ENCODE data around the gene LDLRAD4.

The LDLRAD4 gene

DNA sequence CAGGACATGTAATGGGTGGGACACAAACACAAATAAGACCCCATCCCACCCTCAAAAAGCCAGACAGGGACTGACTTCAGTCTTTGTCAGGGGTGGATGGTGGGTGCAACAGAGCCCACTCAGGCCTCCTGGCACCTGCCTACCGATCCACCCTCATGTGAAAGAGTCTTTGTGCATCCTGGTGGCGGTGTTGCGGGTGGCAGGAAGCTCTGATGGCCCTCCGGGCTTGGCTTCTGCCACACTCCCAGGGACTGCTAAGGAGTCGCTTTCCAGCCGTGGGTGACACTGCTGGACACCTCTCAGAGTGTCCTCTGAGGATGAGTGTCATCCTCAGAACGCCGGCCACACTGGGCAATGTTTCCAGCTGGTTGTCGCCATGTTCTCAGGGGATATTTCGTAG lies 92.6 kb downstream of the LDLRAD4 start:
- intact Hi-C loops (cut with DNase I): no loop called here
- peak in 1 of 42 donors; percentile 7 for DNase-seq

DNA sequence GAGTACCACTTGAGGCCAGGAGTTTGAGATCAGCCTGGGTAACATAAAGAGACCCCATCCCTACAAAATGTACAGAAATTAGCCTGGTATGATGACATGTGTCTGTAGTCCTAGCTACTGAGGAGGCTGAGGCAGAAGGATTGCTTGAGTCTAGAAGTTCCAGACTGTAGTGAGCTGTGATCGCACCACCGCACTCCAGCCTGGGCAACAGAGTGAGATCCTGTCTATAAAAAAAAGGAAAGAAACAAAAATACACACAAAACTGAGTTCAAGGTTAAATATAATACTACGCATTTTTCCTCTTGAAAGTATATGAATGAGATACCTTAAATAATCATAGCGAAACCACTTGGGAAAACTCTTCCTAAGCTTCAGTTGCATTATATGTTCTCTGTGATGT lies 94.0 kb downstream of the LDLRAD4 start:
- DNase-seq: peak in 1 of 42 donors; percentile 2
- intact Hi-C loops (cut with DNase I): no loop called here

DNA sequence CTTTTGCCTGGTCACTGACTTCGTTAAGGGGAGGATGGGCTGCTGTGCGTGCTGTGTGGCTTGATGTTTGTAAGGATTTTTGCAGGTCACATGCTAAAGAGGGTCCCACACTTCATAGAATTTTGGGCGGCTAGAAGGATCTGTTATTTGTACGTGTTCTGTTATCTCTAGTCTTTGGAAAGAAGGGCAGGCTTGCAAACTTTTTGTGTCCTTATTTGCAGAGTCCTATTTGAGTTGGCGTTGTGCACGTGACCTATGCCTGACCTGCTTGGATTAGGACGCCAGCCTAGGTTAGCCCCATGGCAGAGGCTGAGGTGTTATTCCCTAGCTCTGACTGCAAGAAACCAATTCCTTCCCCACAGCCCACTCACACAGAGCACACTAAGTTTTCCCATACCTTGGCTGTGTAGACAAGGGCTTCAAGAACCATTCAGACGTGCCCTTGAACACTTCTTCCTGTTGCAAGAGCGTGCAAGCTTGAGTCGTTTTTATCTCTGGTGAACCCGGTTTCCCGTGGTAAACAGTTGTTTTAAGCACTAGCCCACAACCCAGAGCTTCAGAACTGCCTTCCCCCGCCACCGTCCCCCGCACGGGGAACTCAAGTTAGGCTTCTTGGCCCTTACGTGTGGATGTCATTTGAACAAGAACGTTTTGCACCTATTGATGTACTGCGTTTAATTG lies 94.6 kb downstream of the LDLRAD4 start:
- DNase-seq: no peak
- intact Hi-C loops (cut with DNase I): no loop called here

DNA sequence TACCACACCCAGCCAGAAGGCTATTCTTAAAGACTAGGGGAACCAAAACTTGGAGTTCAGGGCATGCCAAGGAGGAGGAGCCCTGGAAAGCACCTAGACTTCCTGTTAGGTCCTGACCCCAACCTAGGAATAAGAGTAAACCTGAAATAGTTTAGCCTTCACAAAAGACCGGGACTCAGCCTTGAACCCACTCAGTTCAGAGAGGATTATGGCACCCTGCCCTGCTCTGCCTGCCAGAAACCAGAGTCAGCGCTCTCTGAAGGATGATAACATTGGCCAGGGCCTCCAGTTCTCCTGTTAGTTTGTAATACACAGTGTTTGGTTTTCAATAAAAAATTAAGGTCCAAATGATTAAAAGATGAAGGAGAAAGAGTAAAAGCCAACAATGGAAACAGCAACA lies 96.4 kb downstream of the LDLRAD4 start:
- DNase-seq: no peak
- intact Hi-C loops (cut with DNase I): no loop called here

DNA sequence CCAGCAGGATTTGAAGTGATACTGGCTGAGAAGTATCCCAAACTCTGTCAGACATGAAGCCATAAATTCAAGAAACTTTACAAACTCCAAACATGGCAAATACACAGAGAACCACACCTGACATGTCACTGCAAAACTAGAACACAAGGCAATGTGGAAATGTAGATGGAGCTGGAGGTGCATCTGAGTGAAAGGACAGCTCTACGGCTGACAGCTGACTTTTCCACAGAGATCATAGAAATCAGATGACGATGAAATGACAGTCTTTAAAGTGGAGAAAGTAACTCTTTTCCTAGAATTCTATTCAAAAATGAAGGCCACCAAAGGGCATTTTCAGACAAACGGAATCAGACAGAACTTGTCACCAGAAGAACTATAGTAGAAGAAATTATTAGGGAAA lies 97.5 kb downstream of the LDLRAD4 start:
- intact Hi-C loops (cut with DNase I): no loop called here
- DNase-seq: no peak

DNA sequence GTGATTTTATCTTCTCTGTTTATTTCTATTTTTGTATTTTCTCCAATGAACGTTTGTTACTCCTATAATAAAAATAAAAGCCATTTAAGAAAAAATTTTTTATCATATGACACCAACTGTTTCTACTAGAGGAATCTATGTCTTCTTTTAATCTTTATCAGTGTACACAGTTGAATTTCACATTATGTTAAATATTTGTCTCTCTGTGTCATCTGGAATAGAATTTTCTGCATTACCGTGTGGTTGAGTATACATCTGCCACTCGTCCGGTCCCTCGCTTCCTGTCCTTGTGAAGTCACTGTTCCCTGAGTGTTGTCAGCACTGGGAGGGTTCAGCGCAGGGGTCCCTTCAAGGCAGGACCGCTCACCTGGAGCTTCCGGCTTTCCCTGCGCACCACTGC lies 99.2 kb downstream of the LDLRAD4 start:
- intact Hi-C loops (cut with DNase I): no loop called here

DNA sequence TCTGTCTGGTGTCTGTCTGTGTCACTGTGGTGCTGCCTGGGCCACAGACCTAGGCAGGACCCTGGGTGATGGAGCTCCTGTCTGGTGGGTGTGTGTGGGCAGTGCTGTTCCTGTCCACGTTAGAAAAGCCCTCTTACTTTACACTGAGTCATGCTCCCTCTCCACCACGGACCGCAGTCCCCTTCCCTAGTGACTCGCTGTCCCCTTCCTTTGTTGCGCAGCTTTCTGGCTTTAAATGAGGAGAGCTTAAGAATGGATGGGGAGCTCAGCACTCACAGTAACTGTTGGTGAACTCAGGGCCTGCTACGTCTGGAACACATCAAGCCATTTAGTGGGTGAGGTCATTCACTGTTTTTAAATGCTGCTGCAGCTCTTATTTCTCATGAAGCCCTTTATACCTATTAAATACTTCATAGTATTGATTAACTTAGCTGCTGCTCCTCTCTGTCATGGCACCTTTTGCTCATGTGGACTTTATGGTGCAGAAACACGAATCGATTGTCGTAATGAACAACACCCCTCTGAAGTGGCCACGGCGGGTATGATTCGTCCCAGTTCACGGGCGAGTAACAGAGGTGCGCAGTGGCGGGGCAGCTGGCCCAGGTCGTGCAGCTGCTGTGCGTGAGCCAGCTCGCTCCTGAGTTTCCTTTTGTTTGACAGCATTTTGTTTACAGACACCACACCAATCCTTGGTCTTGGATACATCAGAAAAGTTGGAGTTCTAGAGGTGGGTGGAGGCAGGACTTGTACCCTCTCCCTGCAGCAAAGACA lies 100.4 kb downstream of the LDLRAD4 start:
- intact Hi-C loops (cut with DNase I): no loop called here
- no peak for DNase-seq

More for the DNA sequence above, 99.2 kb downstream of the LDLRAD4 start:
- DNase-seq: no peak

DNA sequence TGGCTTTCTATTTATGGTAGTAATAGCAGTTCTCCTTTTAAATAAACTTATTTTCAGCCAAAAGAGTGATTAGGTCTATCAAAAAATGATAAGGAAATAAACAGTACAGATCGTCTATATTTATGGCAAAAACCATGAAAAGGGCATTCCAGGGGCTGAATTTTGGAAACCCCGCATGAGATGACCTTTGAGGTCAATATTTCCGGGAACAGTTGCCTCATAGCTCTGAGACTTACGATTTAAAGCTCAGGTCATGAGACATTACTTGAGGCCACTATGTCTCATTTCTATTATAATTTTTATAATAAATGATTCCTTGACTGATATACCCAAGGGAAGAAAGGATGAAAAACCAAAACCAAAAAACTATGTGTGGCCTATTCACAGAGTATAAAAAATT lies 101.1 kb downstream of the LDLRAD4 start:
- intact Hi-C loops (cut with DNase I): no loop called here
- no peak for DNase-seq

DNA sequence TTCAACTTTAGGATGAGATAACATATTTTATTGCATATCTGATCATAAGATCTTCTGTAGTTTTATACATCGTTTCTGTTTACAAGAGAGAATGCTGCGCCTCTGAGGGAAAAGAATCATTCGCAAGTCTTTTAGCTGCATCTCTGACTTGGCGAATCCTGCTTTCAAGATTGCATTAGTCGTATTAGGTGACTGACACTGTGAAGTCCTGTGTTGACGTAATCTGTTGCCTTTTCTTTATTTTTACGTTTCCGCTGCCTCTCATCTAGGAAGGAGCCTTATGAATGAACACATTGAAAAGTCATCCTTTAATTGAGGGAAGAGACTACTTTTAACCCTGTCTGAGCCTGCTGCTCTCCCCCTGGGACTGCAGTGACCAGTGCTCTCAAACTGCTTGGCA lies 101.5 kb downstream of the LDLRAD4 start:
- peak in 1 of 42 donors; percentile 35 for DNase-seq

DNA sequence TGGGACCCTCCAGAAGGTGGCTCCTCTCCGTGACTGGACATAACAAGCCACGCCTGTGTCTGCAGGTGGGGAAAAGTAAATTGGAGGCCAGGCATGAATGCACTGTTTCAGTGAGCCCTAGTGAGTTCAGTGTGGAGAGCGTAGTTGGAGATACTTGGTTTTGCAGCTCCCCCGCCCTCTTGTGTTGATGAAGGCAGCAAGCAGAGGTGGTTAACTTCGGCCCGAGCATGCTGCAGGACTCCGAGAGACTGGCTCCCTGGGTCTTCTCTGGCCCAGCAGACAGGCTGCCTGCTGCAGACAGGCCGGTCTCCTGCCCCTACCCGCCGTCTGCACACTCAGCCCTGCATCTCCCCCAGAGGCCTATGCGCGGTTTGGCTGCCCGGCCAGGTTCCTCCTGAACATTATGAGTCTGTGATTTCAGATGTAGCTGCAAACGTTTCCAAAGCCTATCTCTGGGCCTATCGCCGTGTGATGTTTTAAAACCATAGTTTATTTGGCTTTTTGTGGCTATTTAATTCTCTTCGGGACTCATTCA lies 102.4 kb downstream of the LDLRAD4 start:
- intact Hi-C loops (cut with DNase I): no loop called here
- DNase-seq: no peak

More for the DNA sequence above, 101.5 kb downstream of the LDLRAD4 start:
- intact Hi-C loops (cut with DNase I): no loop called here

DNA sequence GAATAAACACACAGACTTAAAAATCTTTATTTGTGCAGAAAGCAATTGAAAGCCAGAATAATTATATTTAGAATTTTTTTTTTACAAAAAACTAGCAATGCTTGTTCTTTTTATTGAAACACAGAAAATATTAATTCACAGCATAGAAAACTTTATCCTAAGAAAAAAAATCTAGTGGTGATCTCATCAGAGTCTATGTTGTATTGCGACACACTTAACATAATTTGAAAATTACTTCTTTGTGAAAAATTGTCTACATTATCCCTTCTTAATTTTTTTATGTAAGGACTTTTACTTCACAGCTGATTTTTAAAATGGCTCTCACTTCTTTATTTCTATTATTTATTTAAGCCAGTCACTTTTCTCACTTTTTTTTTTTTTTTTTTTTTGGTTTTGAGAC lies 103.4 kb downstream of the LDLRAD4 start:
- intact Hi-C loops (cut with DNase I): no loop called here
- no peak for DNase-seq

DNA sequence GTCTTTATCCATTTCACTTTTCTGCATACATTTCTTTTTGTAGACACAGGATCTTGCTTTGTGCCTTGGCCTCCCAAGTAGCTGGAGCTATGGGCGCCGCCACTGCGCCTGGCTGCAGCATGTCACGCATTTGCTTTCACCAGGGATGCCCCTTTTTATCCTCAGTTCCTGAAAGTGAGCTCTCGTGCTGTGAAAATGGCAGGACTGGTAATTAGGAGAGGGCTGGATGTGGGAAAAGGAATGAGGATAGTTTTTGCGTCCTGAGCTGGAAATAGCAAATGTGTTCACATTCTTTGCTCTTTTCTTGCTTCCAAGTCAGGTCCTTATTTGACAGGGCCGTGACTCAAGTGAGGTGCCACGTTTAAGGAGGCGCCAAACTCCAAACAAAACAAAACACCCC lies 104.6 kb downstream of the LDLRAD4 start:
- intact Hi-C loops (cut with DNase I): no loop called here
- DNase-seq: no peak

DNA sequence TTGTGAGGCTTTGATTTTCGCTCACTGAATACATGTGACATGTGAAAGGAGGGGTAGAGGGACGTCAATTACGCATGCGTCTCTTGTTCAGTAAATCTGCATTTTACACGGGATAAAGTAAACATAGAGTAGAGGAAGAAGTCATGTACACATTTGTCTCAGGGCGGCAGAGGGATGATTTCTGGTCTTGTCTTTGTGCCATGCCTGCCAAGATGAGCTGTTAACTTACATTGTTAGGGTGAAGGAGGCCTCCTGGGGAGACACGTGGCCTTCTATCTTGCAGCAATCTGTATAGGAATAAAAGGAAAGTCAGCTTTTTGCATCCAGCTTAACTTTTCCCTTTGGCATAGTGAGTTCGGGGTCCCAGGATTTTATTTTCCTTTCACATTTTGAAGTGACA lies 106.3 kb downstream of the LDLRAD4 start:
- no peak for DNase-seq
- intact Hi-C loops (cut with DNase I): no loop called here

DNA sequence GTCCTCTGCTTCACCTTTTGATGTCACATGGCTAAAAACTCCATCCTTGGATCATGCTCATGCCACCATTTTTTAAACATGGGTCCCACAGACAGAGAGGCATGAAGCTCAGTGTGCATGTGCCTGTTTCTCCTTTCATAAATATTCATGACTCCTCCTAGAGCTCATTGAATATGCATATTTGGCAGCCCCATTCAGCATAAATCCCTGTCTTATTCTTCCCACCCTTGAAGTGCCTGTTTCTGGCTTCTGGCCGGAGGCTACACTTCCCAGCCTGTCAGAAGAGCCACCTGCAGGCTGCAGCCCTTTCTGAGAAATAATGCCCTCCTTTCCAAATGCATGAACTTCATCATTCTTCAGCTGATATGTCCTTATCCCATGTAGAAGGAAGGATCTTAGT lies 109.7 kb downstream of the LDLRAD4 start:
- intact Hi-C loops (cut with DNase I): no loop called here
- no peak for DNase-seq

DNA sequence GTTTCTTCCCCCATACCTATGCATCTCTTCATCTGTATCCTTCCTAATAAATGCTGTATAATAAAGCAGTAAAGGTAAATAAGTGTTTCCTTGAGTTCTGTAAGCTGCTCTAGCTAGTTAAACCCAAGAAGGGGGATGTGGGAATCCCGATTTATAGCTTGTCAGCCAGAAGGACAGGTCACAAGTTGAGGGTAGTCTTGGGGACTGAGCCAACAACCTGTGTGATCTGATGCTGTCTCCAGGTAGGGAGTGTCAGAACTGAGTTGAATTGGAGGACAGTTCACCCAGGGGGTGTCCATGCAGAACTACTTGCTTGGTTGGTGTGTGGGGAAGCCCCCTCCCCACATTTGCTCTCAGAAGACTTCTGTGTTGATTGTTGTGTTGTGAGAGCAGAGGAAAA lies 112.4 kb downstream of the LDLRAD4 start:
- intact Hi-C loops (cut with DNase I): no loop called here
- no peak for DNase-seq

DNA sequence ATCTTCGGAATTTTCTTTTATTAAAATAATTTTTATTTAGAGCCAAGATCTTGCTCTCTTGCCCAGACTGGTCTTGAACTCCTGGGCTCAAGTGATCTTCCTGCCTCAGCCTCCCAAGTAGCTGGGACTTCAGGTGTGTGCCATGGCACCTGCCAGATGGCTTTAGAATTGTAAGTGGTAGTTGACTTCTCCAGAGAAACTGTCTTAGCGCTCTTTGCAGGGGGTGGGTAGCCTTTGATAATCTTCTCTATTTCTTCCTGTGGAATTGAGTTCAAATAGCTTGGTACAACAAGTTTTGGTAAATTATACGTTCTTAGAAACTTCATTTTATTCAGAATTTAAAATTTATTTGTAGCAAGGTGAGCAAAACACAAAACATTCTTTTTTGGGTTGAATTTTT lies 113.3 kb downstream of the LDLRAD4 start:
- intact Hi-C loops (cut with DNase I): no loop called here
- DNase-seq: no peak

DNA sequence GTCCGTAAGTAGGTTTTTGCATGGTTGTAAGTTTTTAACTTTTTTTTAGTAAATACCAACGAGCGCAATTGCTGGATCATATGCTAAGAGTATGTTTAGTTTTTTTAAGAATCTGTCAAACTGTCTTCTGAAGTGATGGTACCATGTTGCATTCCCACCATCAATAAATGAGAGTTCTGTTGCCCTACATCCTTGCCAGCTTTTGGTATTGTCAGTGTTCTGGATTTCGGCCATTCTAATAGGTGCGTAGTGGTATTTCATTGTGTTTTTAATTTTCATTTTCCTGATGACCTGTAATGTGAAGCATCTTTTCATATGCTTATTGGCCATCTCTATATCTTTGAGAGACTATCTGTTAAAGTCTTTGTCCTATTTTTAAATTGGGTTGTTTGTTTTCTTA lies 114.3 kb downstream of the LDLRAD4 start:
- DNase-seq: no peak
- intact Hi-C loops (cut with DNase I): no loop called here

DNA sequence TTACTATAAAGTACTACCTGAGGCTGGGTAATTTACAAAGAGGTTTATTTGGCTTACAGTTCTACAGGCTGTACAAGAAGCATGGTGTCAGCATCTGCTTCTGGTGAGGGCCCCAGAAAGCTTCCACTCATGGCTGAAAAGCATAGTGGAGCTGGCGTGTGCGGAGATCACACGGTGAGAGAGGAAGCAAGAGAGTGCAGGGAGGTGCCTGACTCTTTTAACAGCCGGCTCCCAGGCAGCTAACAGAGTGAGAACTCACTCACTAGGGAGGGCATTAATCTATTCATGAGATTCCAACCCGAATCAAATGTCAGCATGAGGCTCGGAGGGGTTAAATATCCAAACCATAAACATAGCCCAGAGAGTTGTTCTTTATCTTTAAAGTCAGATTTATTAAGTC lies 117.3 kb downstream of the LDLRAD4 start:
- peak in 1 of 42 donors; percentile 47 for DNase-seq
- intact Hi-C loops (cut with DNase I): no loop called here

DNA sequence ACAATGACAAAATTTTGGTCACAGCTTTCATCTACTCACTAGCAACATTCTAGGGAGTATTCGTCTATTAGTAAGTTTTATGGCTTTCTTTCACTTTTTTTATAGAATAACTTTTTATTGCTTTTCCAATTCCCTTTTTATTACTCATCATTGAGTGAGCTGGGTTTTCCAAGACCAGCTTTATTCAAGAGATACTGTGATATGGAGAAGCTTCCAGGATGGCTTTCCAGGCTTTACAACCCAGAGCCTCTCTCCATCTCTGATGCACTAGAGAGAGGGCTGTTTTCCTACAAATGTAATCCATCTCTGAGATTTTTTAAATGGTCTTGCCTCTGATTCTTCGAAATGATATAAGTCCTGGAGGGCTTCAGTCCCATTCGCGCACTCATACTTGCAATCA lies 118.3 kb downstream of the LDLRAD4 start:
- intact Hi-C loops (cut with DNase I): no loop called here
- no peak for DNase-seq

DNA sequence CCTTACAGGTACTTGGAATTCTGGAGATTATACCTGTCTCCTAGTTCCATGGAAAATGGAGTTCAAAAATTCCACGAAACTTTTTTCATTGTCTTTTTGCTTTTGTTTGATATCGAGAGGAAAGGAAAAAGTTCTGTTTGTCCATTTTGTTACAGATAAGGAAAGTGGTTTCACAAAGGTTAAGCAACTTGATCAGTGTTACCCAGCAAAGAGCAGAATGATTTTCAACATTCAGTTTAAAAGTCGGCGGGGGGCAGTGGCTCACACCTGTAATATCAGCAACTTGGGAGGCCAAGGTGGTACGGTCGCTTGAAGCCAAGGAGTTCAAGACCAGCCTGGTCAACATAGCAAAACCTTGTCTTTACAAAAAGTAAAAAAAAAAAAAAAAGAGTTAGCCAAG lies 118.8 kb downstream of the LDLRAD4 start:
- intact Hi-C loops (cut with DNase I): no loop called here

DNA sequence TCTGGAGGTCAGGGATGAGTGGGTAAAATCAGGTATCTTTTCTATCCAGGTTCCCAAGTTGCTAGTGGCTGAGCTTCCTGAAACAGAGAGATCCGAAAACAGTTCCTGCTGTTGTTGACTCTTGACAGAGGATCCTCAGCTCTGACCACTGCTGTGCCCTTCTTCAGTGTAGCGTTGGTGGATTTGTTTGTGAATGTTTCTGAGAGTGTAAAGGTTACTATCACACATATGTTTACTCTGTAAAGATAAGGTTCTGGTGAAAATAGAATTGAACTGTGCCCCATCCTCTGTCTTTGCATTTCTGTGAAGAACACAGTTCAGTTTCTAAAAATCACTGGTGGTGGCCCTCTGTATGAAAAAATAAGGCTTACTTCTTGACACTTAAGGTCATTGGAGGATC lies 119.8 kb downstream of the LDLRAD4 start:
- DNase-seq: no peak
- intact Hi-C loops (cut with DNase I): no loop called here

More for the DNA sequence above, 118.8 kb downstream of the LDLRAD4 start:
- no peak for DNase-seq
